HL-60 (cell line): ENCODE measurements around the gene NDUFS7.

Experiments
- CTCF ChIP-seq: IDR thresholded peaks from one replicate; pipeline ENCODE4 v1.5.1; 2011; ENCODE audit warnings: low read length, control low read depth, inconsistent platforms; ENCODE audit not compliant: insufficient read depth
- GABPA ChIP-seq: IDR thresholded peaks from 2 replicates; pipeline ENCODE4 v1.6.1; 2012; ENCODE audit warnings: low read depth
- POLR2AphosphoS5 ChIP-seq: IDR thresholded peaks from 2 replicates; pipeline ENCODE4 v1.6.1; 2012; ENCODE audit warnings: low read depth
- REST ChIP-seq: IDR thresholded peaks from 2 replicates; pipeline ENCODE4 v1.6.1; 2012; ENCODE audit warnings: low read depth; ENCODE audit not compliant: insufficient replicate concordance
- SPI1 ChIP-seq: IDR thresholded peaks from 2 replicates; pipeline ENCODE4 v1.6.1; 2012; ENCODE audit warnings: low read depth, mild to moderate bottlenecking, borderline replicate concordance

- no peak; the same call in 1 of the 2 replicates for TF ChIP-seq POLR2AphosphoS5
- TF ChIP-seq CTCF, result no peak
- no peak for TF ChIP-seq REST
- no peak for TF ChIP-seq SPI1
- TF ChIP-seq GABPA, result no peak
Measured at GRCh38 chr19:1428738-1429391, 45.2 kb downstream of the NDUFS7 start.
